Right ventricle myocardium inferior (tissue), 1 donor: ENCODE measurements around the gene ACAN. TPM values are rescaled to one million over a fixed set of nuclear protein-coding genes. Genes with fewer than 3 reads are reported as not detected.

Experiments
- ATAC-seq: fragments of 200-7000 bp; cut with Tn5 transposase; one replicate; pipeline ENCODE4 v1.9.1; 2020; ENCODE audit warnings: mild to moderate bottlenecking, moderate library complexity
- DNase-seq: peaks from one replicate; pipeline ENCODE4 v3.0.0; 2021; ENCODE audit errors: missing footprints
- intact Hi-C: fragments of 100-400 bp; cut with DNase I; formaldehyde crosslinking; loops from one replicate; pipeline ENCODE4 v1.11.0; 2022
- total RNA-seq: library from RNA; stranded (reverse); fragmentation: NEBNext Ultra II Directional; extraction: Animal tissue kit (Norgen Biotek cat#: 25700); gene quantifications from one replicate; pipeline ENCODE4 v1.2.1, GENCODE V29; 2021
- donor health status: DM: no; HTN: yes; CAD: no; lungs with severe emphysema.

ACAN gene
- total RNA-seq, 1 donor from 2014 or later, result not detected

GRCh38 chr15:88894348-88894818 is 91.1 kb downstream of the ACAN start:
- DNase-seq (no peak), ATAC-seq (no peak)
- intact Hi-C loops, result loop anchor here (10.0 kb wide), 1 partner anchor 420 kb away; no protein-coding TSS in a partner anchor

- intact Hi-C loops, result loop anchor here (5.0 to 10.0 kb wide), 3 partner anchors 273 to 420 kb away; partner anchors contain the start of gene AEN
- no peak for ATAC-seq
- DNase-seq, result no peak
Observed at GRCh38 chr15:88894819-88895767, 91.9 kb downstream of the ACAN start, which contains the start of gene HAPLN3. HAPLN3 (minus strand) TSS chr15:88895544; CDS start chr15:88887298, 8,246 bp downstream.

GRCh38 chr15:88896333-88897033 is 93.2 kb downstream of the ACAN start:
- intact Hi-C loops, result loop anchor here (5.0 to 10.0 kb wide), 3 partner anchors 274 to 422 kb away; partner anchors contain the start of gene AEN
- ATAC-seq (no peak), DNase-seq (no peak)

- ATAC-seq (peak; percentile 6), DNase-seq (no peak)
- intact Hi-C loops, result loop anchor here (5.0 to 10.0 kb wide), 3 partner anchors 275 to 422 kb away; partner anchors contain the start of gene AEN
Observed at GRCh38 chr15:88897142-88897455, 93.9 kb downstream of the ACAN start.

GRCh38 chr15:88897456-88898194 is 94.4 kb downstream of the ACAN start:
- peak; percentile 92 for ATAC-seq
- peak; percentile 93 for DNase-seq
- intact Hi-C loops, result loop anchor here (5.0 to 10.0 kb wide), 3 partner anchors 275 to 423 kb away; partner anchors contain the start of gene AEN

- intact Hi-C loops, result loop anchor here (5.0 to 10.0 kb wide), 3 partner anchors 276 to 424 kb away; partner anchors contain the start of gene AEN
- ATAC-seq (no peak), DNase-seq (no peak)
Observed at GRCh38 chr15:88898736-88899135, 95.5 kb downstream of the ACAN start.

- DNase-seq (no peak), ATAC-seq (no peak)
- intact Hi-C loops, result loop anchor here (5.0 to 10.0 kb wide), 3 partner anchors 277 to 424 kb away; partner anchors contain the start of gene AEN
Observed at GRCh38 chr15:88899251-88899650, 96.0 kb downstream of the ACAN start.

GRCh38 chr15:88900309-88900981 is 97.2 kb downstream of the ACAN start:
- intact Hi-C loops, result no loop called here
- ATAC-seq (no peak), DNase-seq (no peak)

GRCh38 chr15:88900982-88901418 is 97.8 kb downstream of the ACAN start:
- ATAC-seq, result no peak
- intact Hi-C loops, result no loop called here

GRCh38 chr15:88901508-88902220 is 98.4 kb downstream of the ACAN start:
- DNase-seq (no peak), ATAC-seq (no peak)
- intact Hi-C loops, result no loop called here

More at GRCh38 chr15:88900982-88901418, 97.8 kb downstream of the ACAN start:
- DNase-seq, result no peak

- DNase-seq (no peak), ATAC-seq (no peak)
- intact Hi-C loops, result no loop called here
Observed at GRCh38 chr15:88902221-88902835, 99.1 kb downstream of the ACAN start.

GRCh38 chr15:88902846-88903245 is 99.6 kb downstream of the ACAN start:
- no peak for DNase-seq
- ATAC-seq, result no peak
- intact Hi-C loops, result no loop called here

GRCh38 chr15:88904257-88904623 is 101.0 kb downstream of the ACAN start:
- ATAC-seq (no peak), DNase-seq (no peak)
- intact Hi-C loops, result loop anchor here (1.0 to 2.0 kb wide), 3 partner anchors 100 to 153 kb away; no protein-coding TSS in a partner anchor

- peak; percentile 81 for ATAC-seq
- intact Hi-C loops, result loop anchor here (1.0 to 2.0 kb wide), 3 partner anchors 100 to 152 kb away; no protein-coding TSS in a partner anchor
- peak; percentile 86 for DNase-seq
Observed at GRCh38 chr15:88904624-88905327, 101.5 kb downstream of the ACAN start.

GRCh38 chr15:88905576-88905975 is 102.3 kb downstream of the ACAN start:
- intact Hi-C loops, result loop anchor here (2.0 kb wide), 2 partner anchors 111 to 151 kb away; no protein-coding TSS in a partner anchor
- no peak for DNase-seq
- no peak for ATAC-seq

GRCh38 chr15:88906130-88906529 is 102.9 kb downstream of the ACAN start:
- intact Hi-C loops, result no loop called here
- ATAC-seq (no peak), DNase-seq (no peak)
